ENCODE measurements around the gene PRDX2.

PRDX2 gene

GRCh38 chr19:12773571-12773970 is 28.0 kb downstream of the PRDX2 start:
- H3K27me3 ChIP-seq (replicated peaks in 2 of 5; ENCODE audit: control insufficient read depth in 4 of 5, insufficient read depth in 5 of 5, low read length in 4 of 5), result no peaks in the 10 kb centered on the region
- no peak overlapping the region for H3K27ac ChIP-seq (ENCODE audit: insufficient read depth in 1 of 2, low read depth in 1 of 2, low read length in 2 of 2, poor library complexity in 1 of 2, severe bottlenecking in 2 of 2)
- H3K9me3 ChIP-seq (ENCODE audit: control extremely low read depth in 1 of 5, control insufficient read depth in 4 of 5, insufficient read depth in 2 of 5, low read depth in 1 of 5, low read length in 4 of 5), result no peaks in the 10 kb centered on the region
- peak in 2 of 3 donors; percentile 68 for DNase-seq
- peaks cover 0 to 2% (median 0%) of the 10 kb centered on the region in 4 experiments for H3K36me3 ChIP-seq (ENCODE audit: control insufficient read depth in 4 of 4, insufficient read depth in 4 of 4, low read length in 3 of 4)
- ChIA-PET POLR2A (interaction anchor here (7.4 kb wide), 1 partner anchor 18 kb away, joined by 198 read pairs; the partner anchor contains the start of gene JUNB), CTCF (interaction anchor here (1.0 to 39.0 kb wide), 8 partner anchors 9 to 74 kb away, joined by 3 to 776 read pairs (median 14); partner anchors contain the start of genes GET3, JUNB, PRDX2 and THSD8)
- H3K4me3 ChIP-seq (ENCODE audit: control insufficient read depth in 1 of 7, extremely low read depth in 1 of 7, insufficient read depth in 4 of 7, low read depth in 2 of 7, low read length in 6 of 7), result no peak overlapping the region
- H3K4me1 ChIP-seq (ENCODE audit: control extremely low read depth in 1 of 4, control insufficient read depth in 4 of 4, insufficient read depth in 4 of 4, low read length in 3 of 4), result peaks cover 3 to 29% (median 24%) of the 10 kb centered on the region in 4 experiments
- 96% methylated on average over 2 of the region's 2 CpGs for WGBS (ENCODE audit: insufficient coverage)

GRCh38 chr19:12772323-12772722 is 29.3 kb downstream of the PRDX2 start:
- Histone ChIP-seq H3K36me3 (ENCODE audit: control insufficient read depth in 4 of 4, insufficient read depth in 4 of 4, low read length in 3 of 4) (peaks cover 0 to 4% (median under 1%) of the 10 kb centered on the region in 4 experiments), H3K4me3 (ENCODE audit: control insufficient read depth in 1 of 7, extremely low read depth in 1 of 7, insufficient read depth in 4 of 7, low read depth in 2 of 7, low read length in 6 of 7) (no peak overlapping the region), H3K27me3 (replicated peaks in 2 of 5; ENCODE audit: control insufficient read depth in 4 of 5, insufficient read depth in 5 of 5, low read length in 4 of 5) (no peaks in the 10 kb centered on the region), H3K27ac (ENCODE audit: insufficient read depth in 1 of 2, low read depth in 1 of 2, low read length in 2 of 2, poor library complexity in 1 of 2, severe bottlenecking in 2 of 2) (no peak overlapping the region), H3K4me1 (ENCODE audit: control extremely low read depth in 1 of 4, control insufficient read depth in 4 of 4, insufficient read depth in 4 of 4, low read length in 3 of 4) (peaks cover 2 to 18% (median 12%) of the 10 kb centered on the region in 4 experiments), H3K9me3 (ENCODE audit: control extremely low read depth in 1 of 5, control insufficient read depth in 4 of 5, insufficient read depth in 2 of 5, low read depth in 1 of 5, low read length in 4 of 5) (no peaks in the 10 kb centered on the region)
- WGBS (ENCODE audit: insufficient coverage), result 100% methylated on average over 2 of the region's 4 CpGs
- DNase-seq, result no peak
- POLR2A ChIA-PET, result interaction anchor here (7.4 kb wide), 1 partner anchor 19 kb away, joined by 198 read pairs; the partner anchor contains the start of gene JUNB
- CTCF ChIA-PET, result interaction anchor here (3.1 to 39.0 kb wide), 5 partner anchors 8 to 75 kb away, joined by 13 to 776 read pairs (median 54); partner anchors contain the start of genes GET3, JUNB, PRDX2 and THSD8

- Histone ChIP-seq H3K9me3 (ENCODE audit: control extremely low read depth in 1 of 5, control insufficient read depth in 4 of 5, insufficient read depth in 2 of 5, low read depth in 1 of 5, low read length in 4 of 5) (no peaks in the 10 kb centered on the region), H3K27ac (ENCODE audit: insufficient read depth in 1 of 2, low read depth in 1 of 2, low read length in 2 of 2, poor library complexity in 1 of 2, severe bottlenecking in 2 of 2) (no peak overlapping the region), H3K4me1 (ENCODE audit: control extremely low read depth in 1 of 4, control insufficient read depth in 4 of 4, insufficient read depth in 4 of 4, low read length in 3 of 4) (peaks cover 2 to 13% (median 12%) of the 10 kb centered on the region in 4 experiments), H3K27me3 (replicated peaks in 2 of 5; ENCODE audit: control insufficient read depth in 4 of 5, insufficient read depth in 5 of 5, low read length in 4 of 5) (no peaks in the 10 kb centered on the region), H3K36me3 (ENCODE audit: control insufficient read depth in 4 of 4, insufficient read depth in 4 of 4, low read length in 3 of 4) (peaks cover 0 to 4% (median under 1%) of the 10 kb centered on the region in 4 experiments), H3K4me3 (ENCODE audit: control insufficient read depth in 1 of 7, extremely low read depth in 1 of 7, insufficient read depth in 4 of 7, low read depth in 2 of 7, low read length in 6 of 7) (no peak overlapping the region)
- POLR2A ChIA-PET, result no interaction called here
- WGBS (ENCODE audit: insufficient coverage), result 100% methylated on average over 7 of the region's 13 CpGs
- no peak for DNase-seq
- CTCF ChIA-PET, result interaction anchor here (0.8 to 39.0 kb wide), 3 partner anchors 10 to 42 kb away, joined by 3 to 776 read pairs (median 612); partner anchors contain the start of genes GET3, JUNB, PRDX2 and THSD8
Measured at GRCh38 chr19:12770922-12771321, 30.7 kb downstream of the PRDX2 start.

GRCh38 chr19:12769689-12770088 is 31.9 kb downstream of the PRDX2 start:
- 79% methylated on average over 31 of the region's 37 CpGs for WGBS (ENCODE audit: insufficient coverage)

GRCh38 chr19:12767666-12768065 is 33.9 kb downstream of the PRDX2 start:
- Histone ChIP-seq H3K36me3 (ENCODE audit: control insufficient read depth in 4 of 4, insufficient read depth in 4 of 4, low read length in 3 of 4) (peaks cover 0 to 17% (median 8%) of the 10 kb centered on the region in 4 experiments), H3K4me3 (ENCODE audit: control insufficient read depth in 1 of 7, extremely low read depth in 1 of 7, insufficient read depth in 4 of 7, low read depth in 2 of 7, low read length in 6 of 7) (no peak overlapping the region), H3K27me3 (replicated peaks in 2 of 5; ENCODE audit: control insufficient read depth in 4 of 5, insufficient read depth in 5 of 5, low read length in 4 of 5) (no peaks in the 10 kb centered on the region), H3K27ac (ENCODE audit: insufficient read depth in 1 of 2, low read depth in 1 of 2, low read length in 2 of 2, poor library complexity in 1 of 2, severe bottlenecking in 2 of 2) (no peak overlapping the region), H3K9me3 (ENCODE audit: control extremely low read depth in 1 of 5, control insufficient read depth in 4 of 5, insufficient read depth in 2 of 5, low read depth in 1 of 5, low read length in 4 of 5) (peaks cover 0 to 5% (median 0%) of the 10 kb centered on the region in 5 experiments), H3K4me1 (ENCODE audit: control extremely low read depth in 1 of 4, control insufficient read depth in 4 of 4, insufficient read depth in 4 of 4, low read length in 3 of 4) (peaks cover 2 to 6% (median 4%) of the 10 kb centered on the region in 4 experiments)
- 97% methylated on average over 13 of the region's 15 CpGs for WGBS (ENCODE audit: insufficient coverage)
- DNase-seq, result no peak
- POLR2A ChIA-PET, result interaction anchor here (0.6 kb wide), 1 partner anchor 170 kb away, joined by 3 read pairs; no protein-coding TSS in a partner anchor
- CTCF ChIA-PET, result interaction anchor here (0.9 to 39.0 kb wide), 7 partner anchors 7 to 82 kb away, joined by 3 to 776 read pairs (median 49); partner anchors contain the start of genes BEST2, GET3, HOOK2 and JUNB

More at GRCh38 chr19:12769689-12770088, 31.9 kb downstream of the PRDX2 start:
- H3K27ac ChIP-seq (ENCODE audit: insufficient read depth in 1 of 2, low read depth in 1 of 2, low read length in 2 of 2, poor library complexity in 1 of 2, severe bottlenecking in 2 of 2), result no peak overlapping the region
- POLR2A ChIA-PET, result no interaction called here
- no peaks in the 10 kb centered on the region for H3K27me3 ChIP-seq (replicated peaks in 2 of 5; ENCODE audit: control insufficient read depth in 4 of 5, insufficient read depth in 5 of 5, low read length in 4 of 5)
- no peaks in the 10 kb centered on the region for H3K9me3 ChIP-seq (ENCODE audit: control extremely low read depth in 1 of 5, control insufficient read depth in 4 of 5, insufficient read depth in 2 of 5, low read depth in 1 of 5, low read length in 4 of 5)
- CTCF ChIA-PET, result interaction anchor here (0.6 to 39.0 kb wide), 4 partner anchors 10 to 1884 kb away, joined by 3 to 776 read pairs (median 308); partner anchors contain the start of genes GET3, JUNB, PRDX2 and THSD8
- peak overlapping the region in 1 of 7 experiments; percentile 11 for H3K4me3 ChIP-seq (ENCODE audit: control insufficient read depth in 1 of 7, extremely low read depth in 1 of 7, insufficient read depth in 4 of 7, low read depth in 2 of 7, low read length in 6 of 7)
- peak in 2 of 3 donors; percentile 43 to 55 for DNase-seq
- H3K36me3 ChIP-seq (ENCODE audit: control insufficient read depth in 4 of 4, insufficient read depth in 4 of 4, low read length in 3 of 4), result peaks cover 0 to 5% (median under 1%) of the 10 kb centered on the region in 4 experiments
- peaks cover 2 to 7% (median 7%) of the 10 kb centered on the region in 4 experiments for H3K4me1 ChIP-seq (ENCODE audit: control extremely low read depth in 1 of 4, control insufficient read depth in 4 of 4, insufficient read depth in 4 of 4, low read length in 3 of 4)

- Histone ChIP-seq H3K4me1 (ENCODE audit: control extremely low read depth in 1 of 4, control insufficient read depth in 4 of 4, insufficient read depth in 4 of 4, low read length in 3 of 4) (peaks cover 2 to 6% (median 4%) of the 10 kb centered on the region in 4 experiments), H3K4me3 (ENCODE audit: control insufficient read depth in 1 of 7, extremely low read depth in 1 of 7, insufficient read depth in 4 of 7, low read depth in 2 of 7, low read length in 6 of 7) (no peak overlapping the region), H3K36me3 (ENCODE audit: control insufficient read depth in 4 of 4, insufficient read depth in 4 of 4, low read length in 3 of 4) (peaks cover 0 to 17% (median 8%) of the 10 kb centered on the region in 4 experiments), H3K9me3 (ENCODE audit: control extremely low read depth in 1 of 5, control insufficient read depth in 4 of 5, insufficient read depth in 2 of 5, low read depth in 1 of 5, low read length in 4 of 5) (peaks cover 0 to 5% (median 0%) of the 10 kb centered on the region in 5 experiments), H3K27ac (ENCODE audit: insufficient read depth in 1 of 2, low read depth in 1 of 2, low read length in 2 of 2, poor library complexity in 1 of 2, severe bottlenecking in 2 of 2) (no peak overlapping the region), H3K27me3 (replicated peaks in 2 of 5; ENCODE audit: control insufficient read depth in 4 of 5, insufficient read depth in 5 of 5, low read length in 4 of 5) (no peaks in the 10 kb centered on the region)
- 96% methylated on average over 11 of the region's 11 CpGs for WGBS (ENCODE audit: insufficient coverage)
- DNase-seq, result no peak
- ChIA-PET POLR2A (no interaction called here), CTCF (interaction anchor here (0.9 to 39.0 kb wide), 7 partner anchors 8 to 82 kb away, joined by 3 to 776 read pairs (median 49); partner anchors contain the start of genes BEST2, GET3, HOOK2 and JUNB)
Measured at GRCh38 chr19:12767150-12767549, 34.5 kb downstream of the PRDX2 start.

All from common myeloid progenitor, CD34-positive (primary cell).